K562 (cell line): ENCODE data around the gene RIPPLY3.

Source experiments
- HDAC6 ChIP-seq: IDR thresholded peaks from 2 replicates; pipeline ENCODE4 v1.6.1; 2012; ENCODE audit warnings: low read depth, mild to moderate bottlenecking, control low read depth, inconsistent platforms, low read length, moderate library complexity
- MAFK ChIP-seq: IDR thresholded peaks from 2 replicates; pipeline ENCODE4 v1.6.1; 2011; ENCODE audit warnings: low read length, improper control_type of control experiment
- MAZ ChIP-seq, 2 experiments: fragments of 450-650 bp in 1 of 2; sonication (generic) in 1 of 2; formaldehyde crosslinking; IDR thresholded peaks in 1 of 2; conservative IDR thresholded peaks in 1 of 2; 2 replicates each; pipeline versions ENCODE4 v1.4.0 to v1.5.0; 2020; ENCODE audit warnings: mild to moderate bottlenecking in 1 of 2, missing genetic modification reagents in 1 of 2
- MTF1 ChIP-seq: fragments of 250-450 bp; sonication (Bioruptor Pico); IDR thresholded peaks from 2 replicates; pipeline ENCODE4 v1.9.0; 2021; ENCODE audit warnings: moderate library complexity, mild to moderate bottlenecking, inconsistent platforms, borderline replicate concordance
- NFE2 ChIP-seq: IDR thresholded peaks from 2 replicates; pipeline ENCODE4 v1.6.1; 2014; ENCODE audit warnings: antibody characterized with exemption, low read depth
- NFIC ChIP-seq: fragments of 450-650 bp; IDR thresholded peaks from 2 replicates; pipeline ENCODE4 v1.6.1; 2017; ENCODE audit warnings: mild to moderate bottlenecking, inconsistent platforms
- RBM39 ChIP-seq: fragments of 200-400 bp; formaldehyde crosslinking; optimal IDR thresholded peaks from 2 replicates; pipeline ENCODE3; 2018; ENCODE audit warnings: low read depth, low read length
- RFX5 ChIP-seq: IDR thresholded peaks from 2 replicates; pipeline ENCODE4 v1.6.1; 2011; ENCODE audit warnings: low read depth, mild to moderate bottlenecking, improper control_type of control experiment, low read length
- STAT5B ChIP-seq: fragments of 250-450 bp; sonication (Bioruptor Pico); IDR thresholded peaks from 2 replicates; pipeline ENCODE4 v1.8.0; 2021; ENCODE audit warnings: mild to moderate bottlenecking, inconsistent platforms
- TF ChIP-seq, protein P1 (sequence below): sonication (generic); formaldehyde crosslinking; IDR thresholded peaks from 2 replicates; pipeline ENCODE4 v1.5.0; 2020; ENCODE audit warnings: missing genetic modification reagents
- TF ChIP-seq, protein P2 (sequence below), 3 experiments: fragments of 200-800 bp in 1 of 3; fragments of 250-450 bp in 1 of 3; fragments of 450-650 bp in 1 of 3; sonication (Bioruptor Pico) in 1 of 3; sonication (Bioruptor generic) in 1 of 3; formaldehyde crosslinking in 1 of 3; IDR thresholded peaks; 2 replicates each; pipeline versions ENCODE4 v1.6.1 to v1.8.0; 2016 to 2022; ENCODE audit warnings: mild to moderate bottlenecking in 2 of 3, missing genetic modification characterization in 2 of 3, missing compliant biosample characterization in 1 of 3, moderate library complexity in 1 of 3
- TF ChIP-seq, protein P3 (sequence below), 3 experiments: IDR thresholded peaks in 2 of 3; conservative IDR thresholded peaks in 1 of 3; 2 replicates each; pipeline ENCODE4 v1.5.1; 2011 to 2012; ENCODE audit warnings: low read length in 3 of 3, mild to moderate bottlenecking in 3 of 3, control low read depth in 2 of 3, improper control_type of control experiment in 1 of 3, inconsistent platforms in 1 of 3, low read depth in 1 of 3, mixed read lengths in 1 of 3, moderate library complexity in 1 of 3; ENCODE audit not compliant: insufficient read depth in 2 of 3
- TF ChIP-seq, protein P4 (sequence below): sonication (generic); formaldehyde crosslinking; IDR thresholded peaks from 2 replicates; pipeline ENCODE4 v1.8.0; 2023; ENCODE audit warnings: missing genetic modification reagents, mild to moderate bottlenecking, borderline replicate concordance

DNA sequence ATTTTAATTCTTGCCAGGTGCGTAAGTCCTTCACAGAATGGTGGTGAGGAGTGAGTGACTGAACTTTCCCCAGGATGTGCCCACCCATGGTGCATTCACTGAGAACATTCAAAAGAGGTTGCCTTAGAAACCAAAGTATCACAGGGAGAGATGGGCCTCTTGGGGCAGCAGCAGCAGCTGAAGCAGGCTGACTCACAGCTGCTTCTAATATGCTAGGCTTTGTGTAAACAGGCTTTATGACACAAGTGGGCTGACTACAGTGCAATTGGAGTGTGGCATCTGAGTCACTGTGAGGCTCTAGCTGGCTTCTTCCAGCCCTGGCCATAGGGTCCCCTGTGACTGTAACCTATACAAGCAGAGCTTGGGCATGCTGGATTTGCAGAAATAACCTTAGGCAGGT is 53.8 kb downstream of the RIPPLY3 start:
- TF ChIP-seq, protein P1, sequence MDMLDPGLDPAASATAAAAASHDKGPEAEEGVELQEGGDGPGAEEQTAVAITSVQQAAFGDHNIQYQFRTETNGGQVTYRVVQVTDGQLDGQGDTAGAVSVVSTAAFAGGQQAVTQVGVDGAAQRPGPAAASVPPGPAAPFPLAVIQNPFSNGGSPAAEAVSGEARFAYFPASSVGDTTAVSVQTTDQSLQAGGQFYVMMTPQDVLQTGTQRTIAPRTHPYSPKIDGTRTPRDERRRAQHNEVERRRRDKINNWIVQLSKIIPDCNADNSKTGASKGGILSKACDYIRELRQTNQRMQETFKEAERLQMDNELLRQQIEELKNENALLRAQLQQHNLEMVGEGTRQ: no peak
- TF ChIP-seq, protein P2, sequence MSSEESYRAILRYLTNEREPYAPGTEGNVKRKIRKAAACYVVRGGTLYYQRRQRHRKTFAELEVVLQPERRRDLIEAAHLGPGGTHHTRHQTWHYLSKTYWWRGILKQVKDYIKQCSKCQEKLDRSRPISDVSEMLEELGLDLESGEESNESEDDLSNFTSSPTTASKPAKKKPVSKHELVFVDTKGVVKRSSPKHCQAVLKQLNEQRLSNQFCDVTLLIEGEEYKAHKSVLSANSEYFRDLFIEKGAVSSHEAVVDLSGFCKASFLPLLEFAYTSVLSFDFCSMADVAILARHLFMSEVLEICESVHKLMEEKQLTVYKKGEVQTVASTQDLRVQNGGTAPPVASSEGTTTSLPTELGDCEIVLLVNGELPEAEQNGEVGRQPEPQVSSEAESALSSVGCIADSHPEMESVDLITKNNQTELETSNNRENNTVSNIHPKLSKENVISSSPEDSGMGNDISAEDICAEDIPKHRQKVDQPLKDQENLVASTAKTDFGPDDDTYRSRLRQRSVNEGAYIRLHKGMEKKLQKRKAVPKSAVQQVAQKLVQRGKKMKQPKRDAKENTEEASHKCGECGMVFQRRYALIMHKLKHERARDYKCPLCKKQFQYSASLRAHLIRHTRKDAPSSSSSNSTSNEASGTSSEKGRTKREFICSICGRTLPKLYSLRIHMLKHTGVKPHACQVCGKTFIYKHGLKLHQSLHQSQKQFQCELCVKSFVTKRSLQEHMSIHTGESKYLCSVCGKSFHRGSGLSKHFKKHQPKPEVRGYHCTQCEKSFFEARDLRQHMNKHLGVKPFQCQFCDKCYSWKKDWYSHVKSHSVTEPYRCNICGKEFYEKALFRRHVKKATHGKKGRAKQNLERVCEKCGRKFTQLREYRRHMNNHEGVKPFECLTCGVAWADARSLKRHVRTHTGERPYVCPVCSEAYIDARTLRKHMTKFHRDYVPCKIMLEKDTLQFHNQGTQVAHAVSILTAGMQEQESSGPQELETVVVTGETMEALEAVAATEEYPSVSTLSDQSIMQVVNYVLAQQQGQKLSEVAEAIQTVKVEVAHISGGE (CRISPR knock-in tag; IDR thresholded peaks at IDR 0.05): no peak
- no peak for TF ChIP-seq MAFK
- TF ChIP-seq, protein P3, sequence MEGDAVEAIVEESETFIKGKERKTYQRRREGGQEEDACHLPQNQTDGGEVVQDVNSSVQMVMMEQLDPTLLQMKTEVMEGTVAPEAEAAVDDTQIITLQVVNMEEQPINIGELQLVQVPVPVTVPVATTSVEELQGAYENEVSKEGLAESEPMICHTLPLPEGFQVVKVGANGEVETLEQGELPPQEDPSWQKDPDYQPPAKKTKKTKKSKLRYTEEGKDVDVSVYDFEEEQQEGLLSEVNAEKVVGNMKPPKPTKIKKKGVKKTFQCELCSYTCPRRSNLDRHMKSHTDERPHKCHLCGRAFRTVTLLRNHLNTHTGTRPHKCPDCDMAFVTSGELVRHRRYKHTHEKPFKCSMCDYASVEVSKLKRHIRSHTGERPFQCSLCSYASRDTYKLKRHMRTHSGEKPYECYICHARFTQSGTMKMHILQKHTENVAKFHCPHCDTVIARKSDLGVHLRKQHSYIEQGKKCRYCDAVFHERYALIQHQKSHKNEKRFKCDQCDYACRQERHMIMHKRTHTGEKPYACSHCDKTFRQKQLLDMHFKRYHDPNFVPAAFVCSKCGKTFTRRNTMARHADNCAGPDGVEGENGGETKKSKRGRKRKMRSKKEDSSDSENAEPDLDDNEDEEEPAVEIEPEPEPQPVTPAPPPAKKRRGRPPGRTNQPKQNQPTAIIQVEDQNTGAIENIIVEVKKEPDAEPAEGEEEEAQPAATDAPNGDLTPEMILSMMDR (IDR thresholded peaks at IDR 0.05 in 2 of 3, conservative IDR thresholded peaks at IDR 0.05 in 1 of 3; ENCODE audit: insufficient read depth in 2 of 3, low read depth in 1 of 3, low read length in 3 of 3): no peak; a peak in 1 of 6 replicates
- no peak for TF ChIP-seq RBM39
- TF ChIP-seq, protein P4, sequence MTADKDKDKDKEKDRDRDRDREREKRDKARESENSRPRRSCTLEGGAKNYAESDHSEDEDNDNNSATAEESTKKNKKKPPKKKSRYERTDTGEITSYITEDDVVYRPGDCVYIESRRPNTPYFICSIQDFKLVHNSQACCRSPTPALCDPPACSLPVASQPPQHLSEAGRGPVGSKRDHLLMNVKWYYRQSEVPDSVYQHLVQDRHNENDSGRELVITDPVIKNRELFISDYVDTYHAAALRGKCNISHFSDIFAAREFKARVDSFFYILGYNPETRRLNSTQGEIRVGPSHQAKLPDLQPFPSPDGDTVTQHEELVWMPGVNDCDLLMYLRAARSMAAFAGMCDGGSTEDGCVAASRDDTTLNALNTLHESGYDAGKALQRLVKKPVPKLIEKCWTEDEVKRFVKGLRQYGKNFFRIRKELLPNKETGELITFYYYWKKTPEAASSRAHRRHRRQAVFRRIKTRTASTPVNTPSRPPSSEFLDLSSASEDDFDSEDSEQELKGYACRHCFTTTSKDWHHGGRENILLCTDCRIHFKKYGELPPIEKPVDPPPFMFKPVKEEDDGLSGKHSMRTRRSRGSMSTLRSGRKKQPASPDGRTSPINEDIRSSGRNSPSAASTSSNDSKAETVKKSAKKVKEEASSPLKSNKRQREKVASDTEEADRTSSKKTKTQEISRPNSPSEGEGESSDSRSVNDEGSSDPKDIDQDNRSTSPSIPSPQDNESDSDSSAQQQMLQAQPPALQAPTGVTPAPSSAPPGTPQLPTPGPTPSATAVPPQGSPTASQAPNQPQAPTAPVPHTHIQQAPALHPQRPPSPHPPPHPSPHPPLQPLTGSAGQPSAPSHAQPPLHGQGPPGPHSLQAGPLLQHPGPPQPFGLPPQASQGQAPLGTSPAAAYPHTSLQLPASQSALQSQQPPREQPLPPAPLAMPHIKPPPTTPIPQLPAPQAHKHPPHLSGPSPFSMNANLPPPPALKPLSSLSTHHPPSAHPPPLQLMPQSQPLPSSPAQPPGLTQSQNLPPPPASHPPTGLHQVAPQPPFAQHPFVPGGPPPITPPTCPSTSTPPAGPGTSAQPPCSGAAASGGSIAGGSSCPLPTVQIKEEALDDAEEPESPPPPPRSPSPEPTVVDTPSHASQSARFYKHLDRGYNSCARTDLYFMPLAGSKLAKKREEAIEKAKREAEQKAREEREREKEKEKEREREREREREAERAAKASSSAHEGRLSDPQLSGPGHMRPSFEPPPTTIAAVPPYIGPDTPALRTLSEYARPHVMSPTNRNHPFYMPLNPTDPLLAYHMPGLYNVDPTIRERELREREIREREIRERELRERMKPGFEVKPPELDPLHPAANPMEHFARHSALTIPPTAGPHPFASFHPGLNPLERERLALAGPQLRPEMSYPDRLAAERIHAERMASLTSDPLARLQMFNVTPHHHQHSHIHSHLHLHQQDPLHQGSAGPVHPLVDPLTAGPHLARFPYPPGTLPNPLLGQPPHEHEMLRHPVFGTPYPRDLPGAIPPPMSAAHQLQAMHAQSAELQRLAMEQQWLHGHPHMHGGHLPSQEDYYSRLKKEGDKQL (CRISPR knock-in tag): no peak
- no peak for TF ChIP-seq NFIC
- TF ChIP-seq NFE2: no peak
- TF ChIP-seq HDAC6: no peak
- no peak for TF ChIP-seq MTF1 (CRISPR knock-in tag)
- TF ChIP-seq MAZ (CRISPR knock-in tag; conservative IDR thresholded peaks at IDR 0.05 in 1 of 2, IDR thresholded peaks at IDR 0.05 in 1 of 2): no peak
- no peak for TF ChIP-seq STAT5B (CRISPR knock-in tag)
- no peak for TF ChIP-seq RFX5
